Endothelial cell of umbilical vein (primary cell): ENCODE results near the gene OCA2.
"Not testable (repeated sequence)": the region's sequence is repeated elsewhere in the genome, so short reads cannot be mapped to it uniquely, and the experiment has no call there.

Experiments
- EZH2 ChIP-seq: IDR thresholded peaks from 2 replicates; pipeline ENCODE4 v1.6.1; 2012; ENCODE audit warnings: borderline replicate concordance, low read depth, mild to moderate bottlenecking, moderate library complexity, low read length, inconsistent platforms; ENCODE audit not compliant: severe bottlenecking
- FOS ChIP-seq: IDR thresholded peaks from 2 replicates; pipeline ENCODE4 v1.6.1; 2011; ENCODE audit warnings: mild to moderate bottlenecking, low read length, moderate library complexity, borderline replicate concordance; ENCODE audit not compliant: insufficient read depth
- JUN ChIP-seq: IDR thresholded peaks from 2 replicates; pipeline ENCODE4 v1.6.1; 2011; ENCODE audit warnings: borderline replicate concordance, low read depth; ENCODE audit not compliant: insufficient read length, insufficient read depth
- MYC ChIP-seq: IDR thresholded peaks from one replicate; pipeline ENCODE4 v1.6.1; 2011; ENCODE audit warnings: mild to moderate bottlenecking, low read depth, low read length
- POLR2A ChIP-seq: IDR thresholded peaks from 2 replicates; pipeline ENCODE4 v1.6.1; 2012; ENCODE audit warnings: low read depth, mild to moderate bottlenecking, control low read depth, low read length
- POLR2AphosphoS5 ChIP-seq: IDR thresholded peaks from 2 replicates; pipeline ENCODE4 v1.6.1; 2012; ENCODE audit warnings: low read depth, mild to moderate bottlenecking, control low read depth, low read length, moderate library complexity; ENCODE audit not compliant: insufficient read depth
- TF ChIP-seq, protein P1 (sequence below), 2 donors: IDR thresholded peaks; 1 replicate in 1 of 2; 2 replicates in 1 of 2; pipeline ENCODE4 v1.5.1; 2011; ENCODE audit warnings: low read length in 2 of 2, mild to moderate bottlenecking in 2 of 2, moderate library complexity in 2 of 2, control low read depth in 1 of 2, inconsistent platforms in 1 of 2, low read depth in 1 of 2; ENCODE audit not compliant: insufficient read depth in 1 of 2; ENCODE audit errors: extremely low read depth in 1 of 2
- TF ChIP-seq, protein P2 (sequence below): IDR thresholded peaks from 2 replicates; pipeline ENCODE4 v1.6.1; 2011; ENCODE audit not compliant: insufficient read depth, insufficient read length

DNA sequence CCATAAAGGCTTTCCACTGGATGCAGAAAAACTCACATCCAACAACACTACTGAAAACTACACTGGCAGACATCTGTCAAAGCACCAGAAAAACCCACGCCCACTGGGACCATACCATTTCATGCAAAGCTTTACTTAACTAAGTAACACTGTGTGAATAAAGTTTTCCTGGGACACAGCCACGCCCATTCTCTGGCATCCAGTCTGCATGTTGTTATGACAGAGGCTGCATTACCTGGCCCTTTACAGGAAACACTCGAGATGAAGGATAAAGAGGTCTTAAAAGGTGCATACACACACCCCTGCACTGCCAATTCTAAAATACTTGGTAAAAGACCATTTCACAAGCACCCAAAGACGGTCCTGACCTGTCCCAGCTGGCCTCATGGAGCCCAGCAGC lies 46.3 kb upstream of the OCA2 start:
- not testable (repeated sequence) for TF ChIP-seq POLR2AphosphoS5, EZH2, POLR2A, JUN, FOS, MYC
- TF ChIP-seq, protein P1, sequence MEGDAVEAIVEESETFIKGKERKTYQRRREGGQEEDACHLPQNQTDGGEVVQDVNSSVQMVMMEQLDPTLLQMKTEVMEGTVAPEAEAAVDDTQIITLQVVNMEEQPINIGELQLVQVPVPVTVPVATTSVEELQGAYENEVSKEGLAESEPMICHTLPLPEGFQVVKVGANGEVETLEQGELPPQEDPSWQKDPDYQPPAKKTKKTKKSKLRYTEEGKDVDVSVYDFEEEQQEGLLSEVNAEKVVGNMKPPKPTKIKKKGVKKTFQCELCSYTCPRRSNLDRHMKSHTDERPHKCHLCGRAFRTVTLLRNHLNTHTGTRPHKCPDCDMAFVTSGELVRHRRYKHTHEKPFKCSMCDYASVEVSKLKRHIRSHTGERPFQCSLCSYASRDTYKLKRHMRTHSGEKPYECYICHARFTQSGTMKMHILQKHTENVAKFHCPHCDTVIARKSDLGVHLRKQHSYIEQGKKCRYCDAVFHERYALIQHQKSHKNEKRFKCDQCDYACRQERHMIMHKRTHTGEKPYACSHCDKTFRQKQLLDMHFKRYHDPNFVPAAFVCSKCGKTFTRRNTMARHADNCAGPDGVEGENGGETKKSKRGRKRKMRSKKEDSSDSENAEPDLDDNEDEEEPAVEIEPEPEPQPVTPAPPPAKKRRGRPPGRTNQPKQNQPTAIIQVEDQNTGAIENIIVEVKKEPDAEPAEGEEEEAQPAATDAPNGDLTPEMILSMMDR (IDR thresholded peaks at IDR 0.05; ENCODE audit: extremely low read depth in 1 of 2, insufficient read depth in 1 of 2, low read depth in 1 of 2, low read length in 2 of 2), result not testable (repeated sequence)
- TF ChIP-seq, protein P2, sequence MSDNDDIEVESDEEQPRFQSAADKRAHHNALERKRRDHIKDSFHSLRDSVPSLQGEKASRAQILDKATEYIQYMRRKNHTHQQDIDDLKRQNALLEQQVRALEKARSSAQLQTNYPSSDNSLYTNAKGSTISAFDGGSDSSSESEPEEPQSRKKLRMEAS, result not testable (repeated sequence)
